OCI-LY7 (cell line): Measurements from ENCODE around the gene PRKAR2A. TPM values are rescaled to one million over a fixed set of nuclear protein-coding genes. Genes with fewer than 3 reads are reported as not detected.
A peak's percentile ranks its signal among the peaks of the same experiment; 100 is the strongest.

Experiments
- BruUV-seq: library from RNA; stranded (reverse); fragments of 400-500 nt; replicated peaks from 2 replicates; lab custom pipeline; 2021; lab: Mats Ljungman, UMichigan
- CTCF ChIA-PET: fragments of 300-600 bp; sonication (Branson Sonifier 250); formaldehyde crosslinking; loops from one replicate; lab custom pipeline; 2022; ENCODE audit warnings: antibody characterized with exemption; ENCODE audit not compliant: unreplicated experiment; lab: Charles Lee
- POLR2A ChIA-PET: fragments of 300-600 bp; sonication (Branson Sonifier 250); formaldehyde crosslinking; loops from one replicate; lab custom pipeline; 2022; ENCODE audit warnings: antibody characterized with exemption; lab: Charles Lee
- DNase-seq: peaks from one replicate; pipeline ENCODE4 v3.0.0-alpha.2; 2015; ENCODE audit warnings: low spot score
- H2AFZ ChIP-seq: fragments of 200-600 bp; sonication (generic), shearing (Covaris generic); 2 replicates; pipeline ENCODE4 v1.6.1; 2014; ENCODE audit warnings: mild to moderate bottlenecking, antibody characterized with exemption, low read length, moderate library complexity
- H3K27ac ChIP-seq: fragments of 200-600 bp; sonication (generic); 2 replicates; pipeline ENCODE4 v1.5.1; 2014; ENCODE audit warnings: mixed run types, low read depth, mild to moderate bottlenecking, moderate library complexity, low read length, inconsistent platforms; ENCODE audit not compliant: poor library complexity, severe bottlenecking
- H3K36me3 ChIP-seq: fragments of 200-600 bp; sonication (generic); 2 replicates; pipeline ENCODE4 v1.6.1; 2014; ENCODE audit warnings: mild to moderate bottlenecking, antibody characterized with exemption, low read length, moderate library complexity, mixed read lengths; ENCODE audit not compliant: insufficient read depth
- H3K4me1 ChIP-seq: fragments of 200-600 bp; sonication (generic); 2 replicates; pipeline ENCODE4 v1.5.1; 2014; ENCODE audit warnings: mild to moderate bottlenecking, low read length; ENCODE audit not compliant: insufficient read depth, poor library complexity, severe bottlenecking
- H3K4me2 ChIP-seq: fragments of 200-600 bp; sonication (generic); 2 replicates; pipeline ENCODE4 v1.6.1; 2014; ENCODE audit warnings: mild to moderate bottlenecking, low read length
- H3K4me3 ChIP-seq: fragments of 200-600 bp; sonication (generic); 2 replicates; pipeline ENCODE4 v1.5.1; 2014; ENCODE audit warnings: mild to moderate bottlenecking, low read depth, low read length; ENCODE audit not compliant: poor library complexity, severe bottlenecking
- H3K79me2 ChIP-seq: fragments of 200-600 bp; sonication (generic); 2 replicates; pipeline ENCODE4 v1.6.1; 2016; ENCODE audit warnings: low read depth, mild to moderate bottlenecking, low read length, moderate library complexity, mixed read lengths; ENCODE audit not compliant: insufficient read depth
- H3K9me2 ChIP-seq: fragments of 200-600 bp; sonication (generic); 2 replicates; pipeline ENCODE4 v1.6.1; 2016; ENCODE audit warnings: mild to moderate bottlenecking, low read length, mixed read lengths; ENCODE audit not compliant: insufficient read depth
- H3K9me3 ChIP-seq: fragments of 200-600 bp; sonication (generic); 2 replicates; pipeline ENCODE4 v1.6.1; 2014; ENCODE audit warnings: mild to moderate bottlenecking, mixed run types, low read length, mixed read lengths
- H4K20me1 ChIP-seq: fragments of 200-600 bp; sonication (generic); 2 replicates; pipeline ENCODE4 v1.6.1; 2014; ENCODE audit warnings: mild to moderate bottlenecking, antibody characterized with exemption, low read length, moderate library complexity, mixed read lengths; ENCODE audit not compliant: insufficient read depth
- CTCF ChIP-seq: fragments of 200-600 bp; sonication (generic); conservative IDR thresholded peaks from 2 replicates; pipeline ENCODE4 v1.5.1; 2014; ENCODE audit warnings: mild to moderate bottlenecking, antibody characterized with exemption, low read length, moderate library complexity, mixed read lengths
- EZH2phosphoT487 ChIP-seq: fragments of 200-600 bp; sonication (generic); IDR thresholded peaks from 2 replicates; pipeline ENCODE4 v1.6.1; 2018; ENCODE audit warnings: low read depth, borderline replicate concordance, mild to moderate bottlenecking, mixed run types, antibody characterized with exemption, low read length, moderate library complexity, mixed read lengths
- intact Hi-C: fragments of 100-400 bp; cut with micrococcal nuclease; formaldehyde crosslinking; loops from one replicate; pipeline ENCODE4 v1.10.0; 2022; ENCODE audit not compliant: unreplicated experiment
- total RNA-seq, 2 experiments: library from RNA; depleted of rRNA in 1 of 2; stranded (reverse); fragments of >200 nt in 1 of 2; shearing (Covaris generic) in 1 of 2; gene quantifications; 2 replicates each; pipeline ENCODE4 v1.2.3, GENCODE V29; 2014 to 2022

The PRKAR2A gene
- total RNA-seq, 2 experiments from 2014 or later: 16.0 to 22.4 TPM

- no peak for TF ChIP-seq EZH2phosphoT487
- H3K9me3 ChIP-seq: no peaks in the 10 kb centered on the region
- CTCF ChIA-PET: no interaction called here
- peaks cover 7% of the 10 kb centered on the region; the same call in 1 of the 2 replicates for H4K20me1 ChIP-seq
- H3K79me2 ChIP-seq: peaks cover 62% of the 10 kb centered on the region
- intact Hi-C loops: no loop called here
- H3K9me2 ChIP-seq: no peaks in the 10 kb centered on the region
- no peak overlapping the region for H3K27ac ChIP-seq
- peak overlapping the region; percentile 97 for H3K4me3 ChIP-seq
- POLR2A ChIA-PET: interaction anchor here (0.6 to 1.2 kb wide), 2 partner anchors 23 to 181 kb away, joined by 3 to 5 read pairs; no protein-coding TSS in a partner anchor
- no TSS peak for BruUV-seq
- H3K4me1 ChIP-seq: peaks cover 25% of the 10 kb centered on the region
- no peak for DNase-seq
- H2AFZ ChIP-seq: no peak overlapping the region
- peak overlapping the region; percentile 98 for H3K4me2 ChIP-seq
- H3K36me3 ChIP-seq: peaks cover 52% of the 10 kb centered on the region
Measured at GRCh38 chr3:48715174-48715800, 132.4 kb downstream of the PRKAR2A start.

GRCh38 chr3:48711727-48712126 is 135.9 kb downstream of the PRKAR2A start:
- no peak overlapping the region for H3K4me3 ChIP-seq
- peaks cover 96% of the 10 kb centered on the region for H3K79me2 ChIP-seq
- peaks cover 21% of the 10 kb centered on the region for H3K4me1 ChIP-seq
- no peak overlapping the region for H2AFZ ChIP-seq
- TF ChIP-seq EZH2phosphoT487 (no peak), CTCF (no peak)
- ChIA-PET CTCF (interaction anchor here (0.6 kb wide), 1 partner anchor 275 kb away, joined by 4 read pairs; no protein-coding TSS in a partner anchor), POLR2A (no interaction called here)
- BruUV-seq: no TSS peak
- no peaks in the 10 kb centered on the region for H3K9me2 ChIP-seq
- H3K4me2 ChIP-seq: no peak overlapping the region
- no peak for DNase-seq
- peaks cover 80% of the 10 kb centered on the region for H3K36me3 ChIP-seq
- no peaks in the 10 kb centered on the region for H3K9me3 ChIP-seq
- intact Hi-C loops: no loop called here
- peaks cover 7% of the 10 kb centered on the region; the same call in 1 of the 2 replicates for H4K20me1 ChIP-seq
- H3K27ac ChIP-seq: no peak overlapping the region

GRCh38 chr3:48709051-48709461 is 138.6 kb downstream of the PRKAR2A start:
- H3K4me3 ChIP-seq: no peak overlapping the region
- peaks cover 9% of the 10 kb centered on the region for H3K4me1 ChIP-seq
- ChIA-PET CTCF (interaction anchor here (1.2 kb wide), 1 partner anchor 8 kb away, joined by 3 read pairs; the partner anchor contains the start of gene IP6K2), POLR2A (interaction anchor here (0.6 kb wide), 1 partner anchor 74 kb away, joined by 3 read pairs; the partner anchor contains the start of gene SLC26A6)
- H3K9me3 ChIP-seq: no peaks in the 10 kb centered on the region
- peaks cover 91% of the 10 kb centered on the region for H3K79me2 ChIP-seq
- no peaks in the 10 kb centered on the region for H3K9me2 ChIP-seq
- no peaks in the 10 kb centered on the region for H4K20me1 ChIP-seq
- no TSS peak for BruUV-seq
- intact Hi-C loops: no loop called here
- H3K36me3 ChIP-seq: peaks cover 85% of the 10 kb centered on the region
- no peak for DNase-seq
- TF ChIP-seq CTCF: no peak
- TF ChIP-seq EZH2phosphoT487: no peak
- no peak overlapping the region for H2AFZ ChIP-seq
- H3K27ac ChIP-seq: no peak overlapping the region
- H3K4me2 ChIP-seq: no peak overlapping the region
